ENCODE data around the gene VASP.
A peak's percentile ranks its signal among the peaks of the same experiment; 100 is the strongest.

VASP gene

DNA sequence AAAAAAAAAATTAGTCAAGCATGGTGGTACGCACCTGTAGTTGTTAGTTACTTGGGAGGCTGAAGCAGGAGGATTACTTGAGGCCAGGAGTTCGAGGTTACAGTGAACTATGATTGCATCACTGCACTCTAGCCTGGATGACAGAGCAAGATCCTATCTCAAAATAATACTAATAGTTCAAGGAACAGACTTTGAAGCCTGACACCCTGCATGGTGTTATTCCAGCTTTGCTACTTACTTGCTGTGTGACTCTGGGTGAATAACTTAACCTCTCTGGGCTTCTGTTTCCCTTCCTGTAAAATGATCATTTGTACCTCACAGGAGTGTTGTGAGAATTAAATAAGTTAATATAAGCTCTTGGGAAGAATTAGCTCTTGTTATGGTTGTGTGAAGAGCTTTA, 43.0 kb upstream of the VASP start:
- ChIA-PET POLR2A (no interaction called here), CTCF (interaction anchor here (1.3 to 19.3 kb wide), 4 partner anchors 14 to 22 kb away, joined by 3 to 773 read pairs (median 12); no protein-coding TSS in a partner anchor)
- TF ChIP-seq, protein P1, sequence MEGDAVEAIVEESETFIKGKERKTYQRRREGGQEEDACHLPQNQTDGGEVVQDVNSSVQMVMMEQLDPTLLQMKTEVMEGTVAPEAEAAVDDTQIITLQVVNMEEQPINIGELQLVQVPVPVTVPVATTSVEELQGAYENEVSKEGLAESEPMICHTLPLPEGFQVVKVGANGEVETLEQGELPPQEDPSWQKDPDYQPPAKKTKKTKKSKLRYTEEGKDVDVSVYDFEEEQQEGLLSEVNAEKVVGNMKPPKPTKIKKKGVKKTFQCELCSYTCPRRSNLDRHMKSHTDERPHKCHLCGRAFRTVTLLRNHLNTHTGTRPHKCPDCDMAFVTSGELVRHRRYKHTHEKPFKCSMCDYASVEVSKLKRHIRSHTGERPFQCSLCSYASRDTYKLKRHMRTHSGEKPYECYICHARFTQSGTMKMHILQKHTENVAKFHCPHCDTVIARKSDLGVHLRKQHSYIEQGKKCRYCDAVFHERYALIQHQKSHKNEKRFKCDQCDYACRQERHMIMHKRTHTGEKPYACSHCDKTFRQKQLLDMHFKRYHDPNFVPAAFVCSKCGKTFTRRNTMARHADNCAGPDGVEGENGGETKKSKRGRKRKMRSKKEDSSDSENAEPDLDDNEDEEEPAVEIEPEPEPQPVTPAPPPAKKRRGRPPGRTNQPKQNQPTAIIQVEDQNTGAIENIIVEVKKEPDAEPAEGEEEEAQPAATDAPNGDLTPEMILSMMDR (IDR thresholded peaks at IDR 0.05; ENCODE audit: insufficient read depth, low read length, missing control alignments), result no peak
- no peak for DNase-seq (ENCODE audit: low read depth, low spot score)
- no peak overlapping the region for H3K4me3 ChIP-seq (ENCODE audit: low read depth, low read length)

DNA sequence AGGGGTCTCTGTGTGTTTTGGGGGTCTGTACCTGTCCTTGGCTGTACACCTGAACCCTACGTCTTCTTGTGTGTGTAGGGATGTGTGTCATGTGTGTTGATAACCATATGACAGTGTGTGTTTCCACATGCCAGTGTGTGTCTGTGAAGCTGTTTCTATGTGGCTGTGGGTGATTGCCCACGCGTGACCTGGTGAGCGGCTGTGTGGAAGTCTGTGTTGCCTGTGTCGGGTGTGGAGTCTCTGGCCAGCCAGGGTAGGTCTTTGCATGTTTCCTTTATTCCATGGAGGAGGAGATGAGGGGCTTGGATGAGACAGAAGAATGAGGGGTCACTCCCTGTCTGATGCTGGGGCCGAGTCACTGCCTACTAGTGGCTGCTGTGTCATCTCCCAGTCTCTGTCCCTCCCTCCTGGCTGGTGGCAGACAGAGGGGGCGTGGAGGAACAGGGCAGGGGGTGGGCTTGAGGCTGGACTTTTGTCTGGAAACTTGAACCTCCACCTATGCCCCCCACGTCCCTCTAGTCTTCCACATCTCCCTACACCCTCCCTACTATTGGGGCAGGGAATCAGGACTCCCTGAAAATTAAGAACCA, 42.3 kb upstream of the VASP start:
- no peak overlapping the region for H3K4me3 ChIP-seq (ENCODE audit: low read depth, low read length)
- POLR2A ChIA-PET, result no interaction called here
- CTCF ChIA-PET, result interaction anchor here (1.3 to 19.3 kb wide), 4 partner anchors 14 to 23 kb away, joined by 3 to 773 read pairs (median 12); no protein-coding TSS in a partner anchor
- TF ChIP-seq, protein P1 (IDR thresholded peaks at IDR 0.05; ENCODE audit: insufficient read depth, low read length, missing control alignments), result no peak
- no peak for DNase-seq (ENCODE audit: low read depth, low spot score)

DNA sequence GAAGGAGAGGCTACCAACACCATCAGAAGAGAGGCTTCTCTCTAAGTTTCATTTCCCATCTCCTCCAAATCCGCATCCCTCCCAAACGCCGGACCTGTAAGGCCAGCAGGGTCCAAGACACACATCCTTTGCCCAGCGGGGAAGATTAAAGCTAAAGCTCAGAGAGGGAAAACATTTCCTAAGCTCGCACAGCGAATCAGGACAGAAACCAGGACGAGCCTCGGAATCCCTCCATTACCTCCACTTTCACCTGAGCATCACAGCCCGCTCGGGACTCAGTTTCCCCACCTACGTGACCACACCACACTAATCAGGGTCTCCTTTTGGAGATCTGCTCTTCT, 40.2 kb upstream of the VASP start:
- H3K4me3 ChIP-seq (ENCODE audit: low read depth, low read length), result peak overlapping the region; percentile 74
- TF ChIP-seq, protein P1 (IDR thresholded peaks at IDR 0.05; ENCODE audit: insufficient read depth, low read length, missing control alignments), result no peak
- POLR2A ChIA-PET, result interaction anchor here (0.6 to 3.4 kb wide), 5 partner anchors 11 to 298 kb away, joined by 3 to 37 read pairs (median 7); no protein-coding TSS in a partner anchor
- CTCF ChIA-PET, result interaction anchor here (1.4 to 19.3 kb wide), 7 partner anchors 9 to 25 kb away, joined by 3 to 773 read pairs (median 9); no protein-coding TSS in a partner anchor
- DNase-seq (ENCODE audit: low read depth, low spot score), result no peak

DNA sequence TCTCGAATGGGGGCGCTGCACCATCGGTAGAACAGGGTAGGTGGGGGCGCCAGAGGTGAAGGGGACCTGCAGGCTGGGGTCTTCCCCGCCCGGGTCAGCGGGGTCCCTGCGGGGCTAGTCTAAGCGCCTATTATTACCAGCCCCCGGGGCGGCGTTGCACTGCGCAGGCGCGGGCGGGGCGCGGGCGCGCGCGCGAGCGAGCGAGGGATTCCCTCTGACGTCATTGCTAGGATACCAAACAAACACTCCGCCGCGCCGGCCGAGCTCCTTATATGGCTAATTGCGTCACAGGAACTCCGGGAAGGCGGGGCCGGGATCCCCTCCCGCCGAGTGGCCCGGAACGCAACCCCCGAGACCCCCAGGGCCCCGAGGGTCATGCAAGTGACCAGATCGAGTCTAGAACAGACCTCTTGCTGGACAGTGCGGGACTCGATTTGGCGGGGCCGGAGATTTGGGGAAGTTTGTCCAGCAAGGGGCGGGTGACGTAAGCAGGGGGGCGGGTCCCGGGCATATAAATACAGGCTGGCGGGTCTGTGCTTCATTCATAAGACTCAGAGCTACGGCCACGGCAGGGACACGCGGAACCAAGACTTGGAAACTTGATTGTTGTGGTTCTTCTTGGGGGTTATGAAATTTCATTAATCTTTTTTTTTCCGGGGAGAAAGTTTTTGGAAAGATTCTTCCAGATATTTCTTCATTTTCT, 39.7 kb upstream of the VASP start, which contains the start of gene FOSB:
FOSB (plus strand) TSS at position 541 of the 703 bp plus-strand sequence. CDS start 591 bp downstream, outside the sequence.
- DNase-seq (ENCODE audit: low read depth, low spot score), result no peak
- ChIA-PET CTCF (interaction anchor here (1.4 to 19.3 kb wide), 8 partner anchors 8 to 39 kb away, joined by 3 to 773 read pairs (median 8); no protein-coding TSS in a partner anchor), POLR2A (interaction anchor here (0.9 to 3.4 kb wide), 6 partner anchors 9 to 37 kb away, joined by 3 to 37 read pairs (median 6); no protein-coding TSS in a partner anchor)
- H3K4me3 ChIP-seq (ENCODE audit: low read depth, low read length), result peak within 1 kb of the TSS; percentile 95
- TF ChIP-seq, protein P1 (IDR thresholded peaks at IDR 0.05; ENCODE audit: insufficient read depth, low read length, missing control alignments), result no peak

DNA sequence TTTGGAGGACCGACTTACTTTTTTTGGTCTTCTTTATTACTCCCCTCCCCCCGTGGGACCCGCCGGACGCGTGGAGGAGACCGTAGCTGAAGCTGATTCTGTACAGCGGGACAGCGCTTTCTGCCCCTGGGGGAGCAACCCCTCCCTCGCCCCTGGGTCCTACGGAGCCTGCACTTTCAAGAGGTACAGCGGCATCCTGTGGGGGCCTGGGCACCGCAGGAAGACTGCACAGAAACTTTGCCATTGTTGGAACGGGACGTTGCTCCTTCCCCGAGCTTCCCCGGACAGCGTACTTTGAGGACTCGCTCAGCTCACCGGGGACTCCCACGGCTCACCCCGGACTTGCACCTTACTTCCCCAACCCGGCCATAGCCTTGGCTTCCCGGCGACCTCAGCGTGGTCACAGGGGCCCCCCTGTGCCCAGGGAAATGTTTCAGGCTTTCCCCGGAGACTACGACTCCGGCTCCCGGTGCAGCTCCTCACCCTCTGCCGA, 39.1 kb upstream of the VASP start:
- TF ChIP-seq, protein P1 (IDR thresholded peaks at IDR 0.05; ENCODE audit: insufficient read depth, low read length, missing control alignments), result peak; percentile 12
- DNase-seq (ENCODE audit: low read depth, low spot score), result no peak
- ChIA-PET POLR2A (interaction anchor here (1.0 to 3.4 kb wide), 5 partner anchors 9 to 37 kb away, joined by 3 to 37 read pairs (median 7); no protein-coding TSS in a partner anchor), CTCF (interaction anchor here (1.4 to 19.3 kb wide), 9 partner anchors 7 to 40 kb away, joined by 3 to 773 read pairs (median 9); no protein-coding TSS in a partner anchor)
- H3K4me3 ChIP-seq (ENCODE audit: low read depth, low read length), result peak overlapping the region; percentile 95

DNA sequence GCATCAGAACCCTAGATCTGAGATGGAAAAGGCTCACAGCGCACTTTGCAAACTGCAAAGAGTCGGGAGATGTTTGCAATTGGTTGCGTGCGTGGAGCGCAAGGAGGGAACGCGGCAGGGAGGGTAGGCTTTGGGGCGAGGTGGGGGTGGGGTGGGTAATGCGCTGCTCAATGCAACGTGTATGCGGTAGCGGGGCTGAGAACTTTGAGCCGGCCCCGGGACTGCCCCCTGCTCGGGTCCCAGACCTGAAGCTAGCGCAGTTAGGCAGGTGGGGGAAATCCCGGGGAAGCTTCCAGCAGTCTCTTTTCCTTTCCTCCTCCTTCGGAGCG, 38.5 kb upstream of the VASP start:
- POLR2A ChIA-PET, result interaction anchor here (1.0 to 3.4 kb wide), 7 partner anchors 8 to 59 kb away, joined by 3 to 37 read pairs (median 7); no protein-coding TSS in a partner anchor
- peak overlapping the region; percentile 95 for H3K4me3 ChIP-seq (ENCODE audit: low read depth, low read length)
- TF ChIP-seq, protein P1 (IDR thresholded peaks at IDR 0.05; ENCODE audit: insufficient read depth, low read length, missing control alignments), result no peak
- no peak for DNase-seq (ENCODE audit: low read depth, low spot score)
- CTCF ChIA-PET, result interaction anchor here (1.4 to 19.3 kb wide), 6 partner anchors 9 to 40 kb away, joined by 4 to 773 read pairs (median 12); no protein-coding TSS in a partner anchor

Data from AG04449 (cell line).